ENCODE data around the gene TSPO.

TSPO gene

DNA sequence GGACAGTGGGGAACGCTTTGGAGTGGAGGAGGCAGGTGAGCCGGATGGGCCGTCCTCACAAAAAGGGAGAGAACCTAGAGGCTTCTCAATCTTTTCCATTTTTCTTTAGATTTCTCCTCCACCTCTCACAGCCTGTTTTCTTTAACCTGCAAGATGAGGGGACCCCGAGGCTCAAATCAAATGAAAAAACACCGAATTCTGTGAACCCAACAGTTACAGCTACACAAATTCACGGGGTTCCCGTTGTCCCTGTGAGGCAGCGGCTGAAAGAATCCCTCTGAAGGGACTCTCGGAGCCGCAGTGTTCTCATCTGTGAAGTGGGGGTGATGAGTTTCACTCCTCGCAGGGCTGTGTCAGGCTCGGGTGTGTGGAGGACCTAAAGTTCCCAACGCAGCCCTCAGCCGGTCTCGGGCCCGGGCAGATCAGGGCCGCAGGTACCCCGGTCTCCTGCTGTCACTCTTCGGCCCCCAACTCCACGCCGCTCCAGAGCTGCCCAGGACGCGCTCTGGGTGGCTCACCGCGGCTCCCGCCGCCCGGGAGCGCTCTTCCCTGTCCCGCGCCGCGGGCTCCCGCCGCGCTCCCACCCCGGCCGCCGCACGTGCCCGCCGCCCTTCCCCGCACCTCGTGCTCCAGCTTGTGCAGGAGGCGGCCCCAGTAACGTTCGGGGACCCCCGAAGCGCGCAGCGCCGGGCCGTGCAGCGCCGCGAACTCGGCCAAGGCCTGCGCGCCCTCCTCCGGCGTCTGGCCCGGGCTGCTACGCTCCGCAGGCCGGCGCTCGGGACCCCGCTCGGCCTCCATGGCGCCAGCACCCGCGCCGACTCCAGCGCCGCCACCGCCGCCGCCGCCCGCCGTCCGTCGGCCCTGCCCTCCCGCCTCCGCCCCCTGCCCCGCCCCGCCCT is 35.2 kb downstream of the TSPO start, which contains the start of gene TTLL12:
Gene TTLL12 (minus strand): TSS at position 863 of the 899 bp plus-strand sequence. CDS start 65 bp downstream, at position 798.
- Histone ChIP-seq H3K79me2 (ENCODE audit: low read length) (peaks cover 40% of the 10 kb centered on the region), H3K36me3 (replicated peaks; ENCODE audit: insufficient read depth, low read length) (no peaks in the 10 kb centered on the region), H3K9me2 (replicated peaks; ENCODE audit: insufficient read depth, low read length) (no peaks in the 10 kb centered on the region), H3K9ac (ENCODE audit: low read length) (peak within 1 kb of the TSS; percentile 84), H3K4me1 (ENCODE audit: low read length) (peaks cover 6% of the 10 kb centered on the region), H4K20me1 (ENCODE audit: insufficient read depth, low read length) (no peaks in the 10 kb centered on the region), H3F3A (ENCODE audit: insufficient read depth, low read length) (peaks cover 7% of the 10 kb centered on the region), H3K9me3 (replicated peaks; ENCODE audit: insufficient read depth, low read length) (no peaks in the 10 kb centered on the region), H3K4me2 (ENCODE audit: low read depth, low read length) (peak within 1 kb of the TSS; percentile 91), H3K27me3 (replicated peaks; ENCODE audit: insufficient read depth, low read length) (peaks cover 7% of the 10 kb centered on the region; the same call in 1 of the 2 replicates), H2AFZ (ENCODE audit: low read length) (peak within 1 kb of the TSS; percentile 92), H3K4me3 (ENCODE audit: low read length) (peak within 1 kb of the TSS; percentile 80), H3K27ac (ENCODE audit: low read length) (peak within 1 kb of the TSS; percentile 77)
- TF ChIP-seq EZH2phosphoT487 (IDR thresholded peaks at IDR 0.05; ENCODE audit: low read length) (no peak), EZH2 (optimal IDR thresholded peaks at IDR 0.05; ENCODE audit: low read depth, low read length) (no peak)
- TF ChIP-seq, protein P1, sequence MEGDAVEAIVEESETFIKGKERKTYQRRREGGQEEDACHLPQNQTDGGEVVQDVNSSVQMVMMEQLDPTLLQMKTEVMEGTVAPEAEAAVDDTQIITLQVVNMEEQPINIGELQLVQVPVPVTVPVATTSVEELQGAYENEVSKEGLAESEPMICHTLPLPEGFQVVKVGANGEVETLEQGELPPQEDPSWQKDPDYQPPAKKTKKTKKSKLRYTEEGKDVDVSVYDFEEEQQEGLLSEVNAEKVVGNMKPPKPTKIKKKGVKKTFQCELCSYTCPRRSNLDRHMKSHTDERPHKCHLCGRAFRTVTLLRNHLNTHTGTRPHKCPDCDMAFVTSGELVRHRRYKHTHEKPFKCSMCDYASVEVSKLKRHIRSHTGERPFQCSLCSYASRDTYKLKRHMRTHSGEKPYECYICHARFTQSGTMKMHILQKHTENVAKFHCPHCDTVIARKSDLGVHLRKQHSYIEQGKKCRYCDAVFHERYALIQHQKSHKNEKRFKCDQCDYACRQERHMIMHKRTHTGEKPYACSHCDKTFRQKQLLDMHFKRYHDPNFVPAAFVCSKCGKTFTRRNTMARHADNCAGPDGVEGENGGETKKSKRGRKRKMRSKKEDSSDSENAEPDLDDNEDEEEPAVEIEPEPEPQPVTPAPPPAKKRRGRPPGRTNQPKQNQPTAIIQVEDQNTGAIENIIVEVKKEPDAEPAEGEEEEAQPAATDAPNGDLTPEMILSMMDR (IDR thresholded peaks at IDR 0.05; ENCODE audit: low read length): no peak
- DNase-seq: peak; percentile 59

DNA sequence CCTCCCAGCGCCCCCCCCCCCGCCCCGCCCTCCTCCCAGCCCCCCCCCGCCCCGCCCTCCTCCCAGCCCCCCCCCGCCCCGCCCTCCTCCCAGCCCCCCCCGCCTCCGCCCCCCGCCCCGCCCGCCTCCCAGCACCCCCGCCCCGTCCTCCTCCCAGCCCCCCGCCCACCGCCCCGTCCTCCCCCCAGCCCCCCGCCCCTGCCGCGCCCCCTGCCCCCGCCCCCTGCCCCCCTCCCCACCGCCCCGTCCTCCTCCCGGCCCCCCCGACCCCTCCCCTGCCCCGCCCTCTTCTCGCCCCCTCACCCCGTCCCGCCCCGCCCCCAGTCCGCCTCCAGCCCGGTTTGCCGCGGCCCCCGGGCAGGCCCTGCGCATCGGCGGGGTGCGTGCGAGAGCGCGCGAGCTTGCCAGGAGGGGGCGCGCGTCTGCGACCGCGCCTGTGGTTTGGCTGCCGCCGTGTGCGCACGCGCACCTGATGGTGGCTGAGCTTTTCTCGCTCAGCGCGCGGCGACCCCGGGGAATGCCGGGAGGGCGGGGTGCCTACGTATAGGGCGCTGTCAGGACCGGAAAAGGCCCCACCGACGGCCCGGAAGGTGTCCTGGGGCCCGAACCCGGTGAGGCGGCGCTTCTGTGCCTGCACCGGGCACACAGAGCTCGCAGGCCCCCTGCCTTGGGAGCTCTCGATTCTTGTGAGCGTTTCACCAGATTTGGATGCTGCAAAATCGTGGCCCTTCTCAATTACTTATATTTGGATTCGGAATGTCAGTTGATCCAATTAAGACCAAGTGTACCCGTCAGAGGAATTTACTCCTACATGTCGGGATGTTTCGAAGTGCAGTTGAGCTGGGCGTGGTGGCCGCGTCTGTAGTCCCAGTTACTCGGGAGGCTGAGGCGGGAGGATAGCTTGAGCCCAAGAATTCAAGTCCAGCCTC is 36.1 kb downstream of the TSPO start:
- Histone ChIP-seq H3K4me2 (ENCODE audit: low read depth, low read length) (peak overlapping the region; percentile 88), H3F3A (ENCODE audit: insufficient read depth, low read length) (peaks cover 7% of the 10 kb centered on the region), H4K20me1 (ENCODE audit: insufficient read depth, low read length) (no peaks in the 10 kb centered on the region), H3K4me3 (ENCODE audit: low read length) (peak overlapping the region; percentile 75), H3K9me2 (replicated peaks; ENCODE audit: insufficient read depth, low read length) (no peaks in the 10 kb centered on the region), H3K36me3 (replicated peaks; ENCODE audit: insufficient read depth, low read length) (no peaks in the 10 kb centered on the region), H2AFZ (ENCODE audit: low read length) (peak overlapping the region; percentile 92), H3K4me1 (ENCODE audit: low read length) (peaks cover 6% of the 10 kb centered on the region), H3K79me2 (ENCODE audit: low read length) (peaks cover 39% of the 10 kb centered on the region), H3K27me3 (replicated peaks; ENCODE audit: insufficient read depth, low read length) (peaks cover 12% of the 10 kb centered on the region; the same call in 1 of the 2 replicates), H3K27ac (ENCODE audit: low read length) (peak overlapping the region; percentile 77), H3K9ac (ENCODE audit: low read length) (peak overlapping the region; percentile 65), H3K9me3 (replicated peaks; ENCODE audit: insufficient read depth, low read length) (no peaks in the 10 kb centered on the region)
- DNase-seq: peak; percentile 96
- TF ChIP-seq EZH2phosphoT487 (IDR thresholded peaks at IDR 0.05; ENCODE audit: low read length): no peak
- TF ChIP-seq, protein P1 (IDR thresholded peaks at IDR 0.05; ENCODE audit: low read length): peak; percentile 57
- TF ChIP-seq EZH2 (optimal IDR thresholded peaks at IDR 0.05; ENCODE audit: low read depth, low read length): no peak

DNA sequence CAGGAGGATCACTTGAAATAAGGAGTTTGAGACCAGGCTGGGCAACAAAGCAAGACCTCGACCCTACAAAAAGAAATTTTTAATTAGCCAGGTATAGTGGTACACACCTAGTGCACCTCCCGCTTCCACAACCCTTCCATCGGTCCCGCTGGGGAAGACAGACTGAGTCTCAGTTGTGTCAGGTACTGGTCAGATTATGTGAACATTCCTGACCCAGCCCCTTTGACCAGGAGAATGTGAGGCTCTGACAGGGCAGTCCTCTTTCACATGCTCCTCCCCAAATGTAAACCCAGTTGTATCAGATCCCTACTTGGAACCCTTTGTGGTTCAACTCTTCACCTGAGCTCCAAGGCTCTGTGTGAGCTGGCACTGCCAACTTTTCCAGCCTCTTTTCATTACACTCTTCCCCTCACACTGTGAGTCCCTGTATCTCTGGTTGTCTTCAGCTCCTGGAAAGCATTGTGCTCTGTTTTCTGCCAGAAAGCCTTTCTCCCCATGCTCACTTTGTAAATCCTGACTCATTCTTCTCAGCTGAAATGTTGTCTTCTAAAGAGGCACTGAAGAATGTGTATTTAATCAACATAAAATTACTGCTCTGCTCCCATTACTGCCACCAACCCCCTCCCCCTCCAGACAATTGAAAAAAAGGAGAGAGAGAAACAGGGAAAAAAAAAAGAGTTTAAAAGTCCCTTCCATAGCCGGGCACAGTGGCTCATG is 37.6 kb downstream of the TSPO start:
- DNase-seq: no peak
- Histone ChIP-seq H3K9me3 (replicated peaks; ENCODE audit: insufficient read depth, low read length) (no peaks in the 10 kb centered on the region), H3K36me3 (replicated peaks; ENCODE audit: insufficient read depth, low read length) (no peaks in the 10 kb centered on the region), H4K20me1 (ENCODE audit: insufficient read depth, low read length) (no peaks in the 10 kb centered on the region), H3K27me3 (replicated peaks; ENCODE audit: insufficient read depth, low read length) (peaks cover 12% of the 10 kb centered on the region; the same call in 1 of the 2 replicates), H3F3A (ENCODE audit: insufficient read depth, low read length) (peaks cover 7% of the 10 kb centered on the region), H3K4me3 (ENCODE audit: low read length) (no peak overlapping the region), H3K27ac (ENCODE audit: low read length) (no peak overlapping the region), H3K9ac (ENCODE audit: low read length) (no peak overlapping the region), H3K4me1 (ENCODE audit: low read length) (peaks cover 6% of the 10 kb centered on the region), H3K4me2 (ENCODE audit: low read depth, low read length) (no peak overlapping the region), H2AFZ (ENCODE audit: low read length) (no peak overlapping the region), H3K79me2 (ENCODE audit: low read length) (peaks cover 24% of the 10 kb centered on the region), H3K9me2 (replicated peaks; ENCODE audit: insufficient read depth, low read length) (no peaks in the 10 kb centered on the region)
- TF ChIP-seq EZH2phosphoT487 (IDR thresholded peaks at IDR 0.05; ENCODE audit: low read length) (no peak), EZH2 (optimal IDR thresholded peaks at IDR 0.05; ENCODE audit: low read depth, low read length) (no peak)
- TF ChIP-seq, protein P1 (IDR thresholded peaks at IDR 0.05; ENCODE audit: low read length): no peak
